T follicular helper cell (primary cell): ENCODE data around the gene SEPTIN5.

Source experiments
- DNase-seq: peaks from one replicate; pipeline ENCODE4 v3.0.0-alpha.2; 2020; ENCODE audit warnings: low read depth

The SEPTIN5 gene

GRCh38 chr22:19733755-19734154 is 19.5 kb downstream of the SEPTIN5 start:
- no peak for DNase-seq

DNA sequence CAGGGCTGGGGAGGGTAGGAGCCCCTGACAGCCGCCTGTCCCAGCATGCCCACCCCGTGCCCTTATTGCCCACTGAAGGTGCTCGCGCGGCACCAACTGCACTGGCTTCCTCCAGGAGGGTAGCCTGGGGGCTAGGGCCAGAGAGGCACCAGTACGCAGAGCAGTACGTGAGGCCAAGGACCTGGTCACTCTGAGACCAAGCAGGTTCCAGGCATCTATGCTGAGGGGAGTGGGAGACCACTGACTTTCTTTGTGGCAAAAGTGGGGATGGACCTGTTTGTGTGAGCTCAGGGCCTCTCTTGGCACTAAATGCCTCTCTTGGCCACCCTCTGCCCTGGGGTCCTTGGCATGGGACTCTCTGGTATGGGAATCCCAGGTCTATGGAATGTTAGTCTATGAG is 19.9 kb downstream of the SEPTIN5 start:
- no peak for DNase-seq

- DNase-seq, result no peak
These were observed 20.6 kb downstream of the SEPTIN5 start for GRCh38 chr22:19734837-19735382.

DNA sequence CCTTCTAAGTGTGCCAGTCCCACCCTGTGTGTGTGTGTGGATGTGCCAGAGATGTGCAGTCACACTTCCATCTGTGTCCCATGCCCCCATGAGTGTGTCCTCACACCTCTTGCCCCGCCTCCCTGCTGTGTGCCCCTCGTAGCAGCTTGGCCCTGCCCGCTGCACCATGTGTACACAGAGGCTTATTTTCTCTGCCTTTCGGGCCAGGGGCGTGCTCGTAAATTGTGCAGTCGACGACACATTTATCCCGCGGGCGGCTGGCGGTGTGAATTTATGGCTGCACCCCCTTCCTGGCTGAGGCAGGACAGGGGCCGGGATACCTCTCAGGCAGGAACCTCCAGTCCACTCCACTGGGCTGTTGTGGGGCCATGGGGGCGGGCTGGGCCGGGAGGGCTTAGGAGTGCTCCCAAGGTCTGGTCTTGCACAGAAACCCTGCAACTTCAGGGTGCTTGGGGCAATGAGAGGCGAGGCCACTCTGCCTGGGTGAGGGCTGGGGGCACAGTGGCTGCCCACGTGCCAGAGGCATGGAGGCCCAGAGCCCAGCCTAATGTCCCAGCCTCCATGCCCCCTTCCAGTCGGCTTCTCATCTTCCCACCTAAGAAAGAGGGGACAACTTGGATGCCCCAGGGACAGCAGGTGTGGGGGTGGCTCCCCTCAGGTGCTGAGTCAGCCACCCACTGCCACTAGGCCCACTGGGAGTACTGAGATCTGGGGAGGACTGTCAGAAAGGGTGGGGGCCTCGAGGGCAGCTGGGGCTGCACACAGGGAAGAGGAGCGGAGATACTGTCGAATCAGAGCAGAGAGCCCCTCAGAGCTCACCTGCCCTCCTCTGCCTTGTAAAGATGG is 21.6 kb downstream of the SEPTIN5 start:
- no peak for DNase-seq

- DNase-seq, result no peak
These were observed 23.8 kb downstream of the SEPTIN5 start for GRCh38 chr22:19737846-19738663.

GRCh38 chr22:19738664-19739447 is 24.6 kb downstream of the SEPTIN5 start:
- no peak for DNase-seq

DNA sequence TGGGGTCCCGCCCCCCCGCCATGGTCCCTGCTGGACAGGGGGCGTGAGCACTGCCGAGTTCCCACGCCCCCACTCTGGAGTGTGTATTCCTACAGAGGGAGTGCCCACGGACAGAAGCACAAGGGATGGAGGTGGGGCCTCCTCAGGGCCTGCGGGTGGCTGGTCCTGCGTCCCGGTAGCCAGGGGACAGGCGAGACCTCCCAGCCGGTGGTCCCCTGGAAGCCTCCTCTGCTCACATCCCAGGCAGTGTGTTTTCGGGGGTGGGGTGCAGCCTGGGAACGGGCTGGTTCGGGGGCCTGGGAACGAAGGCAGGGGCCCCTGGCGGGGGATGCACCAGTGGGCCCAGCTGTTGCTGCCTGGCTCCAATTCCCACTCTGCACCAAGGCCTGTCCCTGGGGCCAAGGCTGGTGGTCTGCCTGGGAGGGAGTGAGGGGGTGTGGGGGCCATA is 25.2 kb downstream of the SEPTIN5 start:
- DNase-seq, result no peak

GRCh38 chr22:19739911-19740449 is 25.7 kb downstream of the SEPTIN5 start:
- DNase-seq, result no peak

- DNase-seq, result no peak
These were observed 26.3 kb downstream of the SEPTIN5 start for GRCh38 chr22:19740586-19740985.

GRCh38 chr22:19741053-19741452 is 26.8 kb downstream of the SEPTIN5 start:
- no peak for DNase-seq

- DNase-seq, result no peak
These were observed 28.1 kb downstream of the SEPTIN5 start for GRCh38 chr22:19742160-19743066.

DNA sequence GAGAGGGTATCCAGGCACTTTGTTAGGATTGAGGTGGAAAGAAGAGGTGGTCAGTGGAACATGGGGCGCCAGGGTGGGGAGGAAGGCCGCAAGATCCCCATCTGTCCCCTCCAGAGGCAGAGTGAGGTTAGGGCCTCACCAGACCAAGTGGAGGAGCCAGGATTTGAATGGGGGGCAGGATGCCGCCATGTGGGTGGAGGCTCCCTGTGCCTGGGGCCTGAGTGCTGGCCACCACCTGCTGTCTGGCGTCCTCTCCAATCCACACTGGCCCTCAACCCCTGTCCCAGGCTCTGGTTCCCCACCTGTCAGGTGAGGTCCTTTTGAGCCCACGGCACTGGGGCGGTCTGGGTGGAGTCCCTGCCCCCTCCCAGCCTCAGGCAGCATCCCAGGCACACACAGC is 28.8 kb downstream of the SEPTIN5 start:
- no peak for DNase-seq

- DNase-seq, result no peak
These were observed 29.3 kb downstream of the SEPTIN5 start for GRCh38 chr22:19743651-19744050.

- DNase-seq, result no peak
These were observed 30.2 kb downstream of the SEPTIN5 start for GRCh38 chr22:19744350-19745006.

GRCh38 chr22:19745155-19746101 is 31.1 kb downstream of the SEPTIN5 start:
- DNase-seq, result no peak

DNA sequence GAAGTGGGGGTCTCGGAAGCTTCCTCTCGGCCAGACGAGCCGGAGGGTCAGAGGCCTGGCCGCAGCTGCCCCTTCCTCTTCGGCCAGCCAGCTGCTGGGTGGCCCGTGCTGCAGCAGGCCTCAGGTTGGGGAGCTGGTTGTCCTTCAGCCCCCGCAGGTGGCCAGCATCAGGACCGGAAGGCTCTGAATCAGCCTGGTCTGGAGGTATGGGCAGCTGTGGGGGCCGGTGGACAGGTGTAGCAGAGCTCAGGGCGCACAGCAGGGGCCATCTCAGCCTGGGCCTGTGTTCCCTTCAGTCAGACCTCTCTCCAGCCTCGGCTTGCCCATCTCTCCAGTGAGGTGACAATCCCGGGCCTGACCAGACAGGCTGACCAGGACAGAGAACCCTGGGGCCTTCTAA is 32.4 kb downstream of the SEPTIN5 start:
- DNase-seq, result no peak

- DNase-seq, result no peak
These were observed 33.2 kb downstream of the SEPTIN5 start for GRCh38 chr22:19747551-19747950.

DNA sequence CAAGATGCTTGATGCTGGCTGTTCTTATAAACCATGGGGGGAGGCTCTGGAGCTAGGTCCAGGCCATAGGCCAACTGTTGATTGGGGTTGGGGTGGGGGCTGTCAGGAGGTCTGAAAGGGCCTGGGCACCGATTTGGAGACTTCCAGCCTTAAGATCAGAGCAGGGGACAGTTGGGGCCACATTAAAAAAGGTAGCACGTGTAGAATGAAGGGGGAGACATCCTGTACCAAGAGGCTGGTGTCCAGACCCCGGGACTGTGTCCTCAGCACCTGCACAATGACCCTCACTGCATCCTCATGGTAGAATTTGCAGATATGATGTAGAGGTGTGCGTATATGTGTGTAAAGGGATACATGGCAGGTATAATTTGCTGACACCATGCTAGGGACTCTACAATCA is 33.8 kb downstream of the SEPTIN5 start:
- DNase-seq, result no peak
